GM12872 (cell line): ENCODE results near the gene KATNAL2.

ENCODE experiments used
- CTCF ChIP-seq: IDR thresholded peaks from 3 replicates; pipeline ENCODE4 v1.5.1; 2011; ENCODE audit warnings: low read depth, mild to moderate bottlenecking, low read length, moderate library complexity; ENCODE audit not compliant: insufficient read depth

Gene KATNAL2

GRCh38 chr18:46891742-46892214 is 25.6 kb upstream of the KATNAL2 start:
- TF ChIP-seq CTCF: no peak

- no peak for TF ChIP-seq CTCF
These were observed 24.6 kb upstream of the KATNAL2 start for GRCh38 chr18:46892842-46893241.

GRCh38 chr18:46893360-46893759 is 24.0 kb upstream of the KATNAL2 start:
- no peak for TF ChIP-seq CTCF

GRCh38 chr18:46894124-46894523 is 23.3 kb upstream of the KATNAL2 start:
- no peak for TF ChIP-seq CTCF

- no peak for TF ChIP-seq CTCF
These were observed 18.0 kb upstream of the KATNAL2 start for GRCh38 chr18:46899274-46899948.

GRCh38 chr18:46903406-46903805 is 14.0 kb upstream of the KATNAL2 start:
- no peak for TF ChIP-seq CTCF

- no peak for TF ChIP-seq CTCF
These were observed 7.9 kb upstream of the KATNAL2 start for GRCh38 chr18:46909497-46909896.
